ENCODE results near the gene RAB37.

- TF ChIP-seq HSF4 (CRISPR knock-in tag; IDR thresholded peaks at IDR 0.05; ENCODE audit: borderline replicate concordance) (no peak), TARDBP (IDR thresholded peaks at IDR 0.05) (no peak), REST (IDR thresholded peaks at IDR 0.05; ENCODE audit: borderline replicate concordance) (no peak), REST (CRISPR knock-in tag; IDR thresholded peaks at IDR 0.05; ENCODE audit: low read depth) (no peak), ZEB2 (IDR thresholded peaks at IDR 0.05) (no peak), CTCF (IDR thresholded peaks at IDR 0.05 in 2 of 3, conservative IDR thresholded peaks at IDR 0.05 in 1 of 3; ENCODE audit: insufficient read depth in 2 of 3, low read depth in 1 of 3, low read length in 3 of 3) (no peak), RB1 (IDR thresholded peaks at IDR 0.05; ENCODE audit: low read depth) (no peak), ELF1 (tag; IDR thresholded peaks at IDR 0.05) (no peak), MITF (IDR thresholded peaks at IDR 0.05) (no peak), CREB5 (CRISPR knock-in tag; IDR thresholded peaks at IDR 0.05) (no peak), POLR2AphosphoS5 (IDR thresholded peaks at IDR 0.05; ENCODE audit: control insufficient read depth, insufficient read depth, low read depth, low read length) (no peak)
Observed at GRCh38 chr17:74764751-74765286, 27.8 kb downstream of the RAB37 start.

All from K562 (cell line).